ENCODE results near the gene EEIG2.
"Not testable (repeated sequence)": the region's sequence is repeated elsewhere in the genome, so short reads cannot be mapped to it uniquely, and the experiment has no call there.

EEIG2 gene

DNA sequence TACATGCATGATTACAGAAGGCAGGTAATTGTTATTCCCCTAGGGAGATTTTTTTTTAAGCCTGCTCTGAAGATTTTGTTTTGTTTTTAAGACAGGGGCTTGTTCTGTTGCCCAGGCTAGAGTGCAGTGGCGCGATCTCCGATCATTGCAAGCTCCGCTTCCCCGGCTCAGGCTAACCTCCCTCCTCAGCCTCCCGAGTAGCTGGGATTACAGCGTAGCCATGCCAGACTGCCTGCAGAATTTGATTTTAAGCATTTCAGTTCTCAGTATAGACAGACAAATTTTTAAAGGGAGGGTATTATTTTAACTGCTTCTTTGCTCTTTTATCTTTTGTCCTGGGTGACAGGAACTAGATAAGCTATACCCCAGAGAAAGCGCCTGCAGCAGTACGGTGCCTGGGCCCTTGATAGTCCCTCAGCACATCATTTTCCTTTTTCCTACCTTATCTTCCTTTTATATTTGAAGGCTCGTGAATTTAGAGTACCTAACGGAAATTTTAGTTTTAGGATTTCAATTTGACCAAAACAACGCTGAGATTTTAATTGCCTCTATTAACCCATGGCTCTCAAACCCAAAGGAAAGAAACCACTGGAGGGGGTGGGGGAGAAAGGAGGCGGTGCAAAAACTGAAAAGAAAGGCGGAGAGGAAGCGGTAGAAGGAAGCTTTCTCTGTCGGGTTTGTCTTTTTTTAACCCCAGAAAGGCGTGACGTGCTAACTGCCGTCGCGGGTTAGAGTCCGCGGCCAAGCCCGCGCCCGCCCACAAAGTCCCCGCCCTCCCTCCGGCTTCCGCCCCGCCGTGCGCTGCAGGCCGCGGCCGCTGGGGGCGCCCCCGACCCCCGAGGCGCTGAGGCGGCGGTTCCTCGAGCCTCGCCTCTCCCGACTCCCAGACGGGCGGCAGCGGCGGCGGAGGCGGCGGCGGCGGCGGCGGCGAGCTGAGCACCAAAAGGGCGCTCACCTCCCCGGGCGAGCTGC lies at the start of gene EEIG2:
EEIG2 (plus strand) TSS at position 886 of the 972 bp plus-strand sequence. CDS start 329 bp downstream, outside the sequence.
- DNase-seq (ENCODE audit: low read depth in 2 of 2), result peak; percentile 78 to 84

DNA sequence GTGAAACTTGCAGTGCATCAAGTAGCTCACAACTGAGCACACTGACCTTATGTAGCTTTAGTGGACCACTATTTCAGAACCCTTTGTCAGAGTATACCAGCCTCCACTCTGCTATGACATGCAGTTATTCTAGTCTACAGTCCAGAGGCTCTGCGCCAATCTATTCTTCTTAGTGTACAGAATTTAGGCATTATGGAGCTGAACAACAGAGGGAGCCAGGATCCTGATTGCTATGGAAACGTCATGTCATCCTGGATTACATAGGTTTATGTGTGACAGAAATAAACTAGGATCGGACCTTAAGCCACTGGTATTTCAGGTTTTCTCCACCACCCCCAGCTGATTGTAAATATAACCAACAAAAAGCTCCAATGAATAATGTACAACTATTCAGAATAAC lies 48.1 kb upstream of the EEIG2 start:
- DNase-seq (ENCODE audit: low read depth in 2 of 2), result no peak

DNA sequence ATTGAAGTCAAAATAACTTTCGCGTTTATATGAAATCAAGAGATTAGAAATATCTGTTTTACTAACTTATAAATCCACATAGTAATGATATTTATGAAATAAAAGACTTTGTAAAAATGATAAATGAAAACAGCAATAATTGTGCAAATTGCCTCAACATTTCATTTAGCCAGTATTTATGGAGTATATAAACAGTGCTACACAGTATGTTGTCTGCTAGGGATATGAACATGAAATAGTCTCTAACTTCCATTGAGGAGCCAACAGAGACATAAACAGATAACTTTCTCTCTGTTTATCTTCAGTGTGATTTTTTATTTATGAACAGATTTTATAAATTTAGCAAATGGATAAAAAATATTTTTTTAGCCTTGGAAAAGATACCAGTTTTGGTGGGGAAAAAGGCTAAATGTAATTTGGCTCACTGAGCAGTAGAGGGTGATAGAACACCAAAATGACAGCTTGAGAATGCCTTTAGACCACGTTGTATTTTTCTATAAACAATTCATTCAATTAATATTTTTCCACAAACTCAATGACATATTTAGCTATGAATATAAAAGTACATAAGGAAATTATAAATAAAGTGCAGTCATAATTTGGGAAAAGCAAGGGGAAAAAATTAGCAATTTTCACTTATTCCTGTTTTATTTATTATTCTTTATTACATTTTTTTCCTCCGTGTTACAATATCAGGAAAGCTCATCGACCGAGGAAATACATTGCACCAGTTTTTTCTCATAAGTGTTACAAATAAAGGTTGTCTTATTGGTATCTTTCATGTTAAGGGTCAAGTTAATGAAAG lies 47.5 kb upstream of the EEIG2 start:
- DNase-seq (ENCODE audit: low read depth in 2 of 2), result no peak

DNA sequence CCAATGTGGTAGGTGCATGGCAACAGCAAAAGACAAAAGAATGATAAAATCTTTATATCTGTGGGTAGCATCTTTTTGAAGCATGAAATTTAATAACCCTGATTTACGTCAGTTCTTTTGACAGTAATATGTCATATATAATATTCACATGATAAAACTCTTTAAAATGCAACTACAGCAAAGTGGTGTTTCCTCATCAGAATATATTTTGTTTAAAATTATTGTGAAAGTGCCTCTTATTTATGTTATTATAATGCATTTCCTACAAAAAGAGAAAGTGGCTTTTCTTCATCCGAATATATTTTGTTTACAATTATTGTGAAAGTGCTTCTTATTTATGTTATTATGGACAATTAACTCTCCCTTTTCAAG lies 46.9 kb upstream of the EEIG2 start:
- no peak for DNase-seq (ENCODE audit: low read depth in 2 of 2)

DNA sequence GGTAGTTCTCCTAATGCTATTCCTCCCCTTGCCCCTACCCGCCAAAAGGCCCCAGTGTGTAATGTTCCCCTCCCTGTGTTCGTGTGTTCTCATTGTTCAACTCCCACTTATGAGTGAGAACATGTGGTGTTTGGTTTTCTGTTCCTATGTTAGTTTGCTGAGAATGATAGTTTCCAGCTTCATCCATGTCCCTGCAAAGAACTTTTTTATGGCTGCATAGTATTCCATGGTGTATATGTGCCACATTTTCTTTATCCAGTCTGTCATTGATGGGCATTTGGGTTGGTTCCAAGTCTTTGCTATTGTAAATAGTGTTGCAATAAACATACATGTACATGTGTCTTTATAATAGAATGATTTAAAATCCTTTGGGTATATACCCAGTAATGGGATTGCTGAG lies 46.0 kb upstream of the EEIG2 start:
- not testable (repeated sequence) for DNase-seq (ENCODE audit: low read depth in 2 of 2)

DNA sequence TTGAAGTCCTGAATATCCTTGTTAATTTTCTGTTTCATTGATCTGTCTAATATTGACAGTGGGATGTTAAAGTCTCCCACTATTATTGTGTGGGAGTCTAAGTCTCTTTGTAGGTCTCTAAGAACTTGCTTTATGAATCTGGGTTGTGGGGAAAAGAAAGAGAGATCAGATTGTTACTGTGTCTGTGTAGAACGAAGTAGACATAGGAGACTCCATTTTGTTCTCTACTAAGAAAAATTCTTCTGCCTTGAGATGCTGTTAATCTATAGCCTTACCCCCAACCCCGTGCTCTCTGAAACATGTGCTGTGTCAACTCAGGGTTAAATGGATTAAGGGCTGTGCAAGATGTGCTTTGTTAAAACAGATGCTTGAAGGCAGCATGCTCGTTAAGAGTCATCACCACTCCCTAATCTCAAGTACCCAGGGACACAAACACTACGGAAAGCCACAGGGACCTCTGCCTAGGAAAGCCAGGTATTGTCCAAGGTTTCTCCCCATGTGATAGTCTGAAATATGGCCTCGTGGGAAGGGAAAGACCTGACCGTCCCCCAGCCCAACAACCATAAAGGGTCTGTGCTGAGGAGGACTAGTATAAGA lies 42.5 kb upstream of the EEIG2 start:
- not testable (repeated sequence) for DNase-seq (ENCODE audit: low read depth in 2 of 2)

DNA sequence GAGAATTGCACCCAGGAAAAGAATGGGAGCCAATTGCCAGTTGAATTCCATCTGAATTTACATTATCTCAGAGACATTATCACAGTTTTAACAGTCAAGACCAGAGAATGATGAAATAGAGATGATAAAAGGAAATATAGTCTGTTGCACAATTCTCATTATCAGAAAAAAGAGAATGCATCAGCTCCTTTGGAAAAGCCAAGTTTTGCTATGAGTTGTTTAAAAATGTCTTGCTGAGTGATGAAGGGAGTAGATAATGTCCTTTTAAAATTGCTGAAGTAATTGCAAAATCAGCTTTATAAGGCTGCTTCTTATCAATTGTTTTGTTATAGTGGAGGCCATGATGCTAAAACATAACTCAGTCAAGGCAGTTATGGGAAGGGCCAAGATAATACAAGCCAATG lies 37.9 kb upstream of the EEIG2 start:
- no peak for DNase-seq (ENCODE audit: low read depth in 2 of 2)

DNA sequence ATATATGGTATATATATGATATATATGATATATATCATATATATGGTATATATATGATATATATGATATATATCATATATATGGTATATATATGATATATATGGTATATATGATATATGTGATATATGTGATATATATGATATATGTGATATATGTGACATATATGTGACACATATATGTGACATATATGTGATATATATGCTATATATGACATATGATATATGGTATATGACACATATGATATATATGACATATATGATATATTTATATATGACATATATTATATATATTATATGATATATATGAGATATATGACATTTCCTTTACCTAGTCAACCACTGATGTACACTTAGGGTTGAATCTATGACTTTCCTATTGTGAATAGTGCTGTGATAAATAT lies 36.1 kb upstream of the EEIG2 start:
- DNase-seq (ENCODE audit: low read depth in 2 of 2), result no peak

DNA sequence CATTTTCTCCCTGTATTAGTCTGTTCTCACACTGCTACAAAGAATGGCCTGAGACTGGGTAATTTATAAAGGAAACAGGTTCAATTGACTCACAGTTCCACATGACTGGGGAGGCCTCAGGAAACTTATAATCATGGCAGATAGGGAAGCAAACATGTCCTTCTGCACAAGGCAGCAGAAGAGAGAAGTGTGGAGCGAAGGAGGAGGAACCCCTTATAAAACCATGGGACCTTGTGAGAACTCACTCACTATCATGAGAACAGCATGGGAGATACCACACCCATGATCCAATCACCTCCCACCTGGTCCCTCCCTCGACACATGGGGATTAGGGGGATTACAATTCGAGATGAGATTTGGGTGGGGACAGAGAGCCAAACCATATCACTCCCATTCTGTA lies 35.2 kb upstream of the EEIG2 start:
- DNase-seq (ENCODE audit: low read depth in 2 of 2), result no peak

DNA sequence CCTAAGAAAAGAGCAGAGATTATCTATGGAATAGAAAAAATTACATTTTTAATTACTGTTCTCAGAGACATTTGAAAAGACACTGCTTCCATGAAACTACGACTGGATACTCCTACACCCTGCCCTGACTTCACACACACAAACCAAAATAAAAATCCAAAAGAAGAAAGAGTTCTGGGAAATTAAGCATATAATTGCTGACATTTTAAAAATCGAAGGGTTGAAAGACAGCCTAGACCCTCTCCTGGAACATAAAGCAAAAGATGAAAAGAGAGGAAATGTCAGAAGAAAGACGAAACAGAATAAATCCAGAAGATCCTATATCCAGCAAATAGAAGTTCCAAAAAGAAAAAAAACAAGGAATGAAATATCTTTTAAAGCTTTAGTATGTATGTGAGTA lies 32.8 kb upstream of the EEIG2 start:
- DNase-seq (ENCODE audit: low read depth in 2 of 2), result no peak

DNA sequence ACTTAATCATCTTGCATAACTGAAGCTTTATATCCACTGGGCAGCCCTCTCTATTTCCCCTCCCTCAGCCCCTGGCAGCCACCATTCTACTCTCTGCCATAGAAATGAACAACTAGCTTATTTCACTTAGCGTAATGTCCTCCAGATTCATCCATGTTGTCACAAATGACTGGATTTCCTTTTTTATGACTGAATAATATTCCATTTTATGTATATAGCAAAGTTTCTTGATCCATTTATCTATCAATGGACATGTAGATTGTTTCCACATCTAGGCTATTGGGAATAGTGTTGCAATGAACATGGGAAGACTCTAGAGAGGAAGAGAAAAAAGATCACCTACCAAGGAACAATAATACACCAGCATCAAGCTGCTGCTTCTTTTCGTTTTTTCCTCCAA lies 32.1 kb upstream of the EEIG2 start:
- DNase-seq (ENCODE audit: low read depth in 2 of 2), result no peak

DNA sequence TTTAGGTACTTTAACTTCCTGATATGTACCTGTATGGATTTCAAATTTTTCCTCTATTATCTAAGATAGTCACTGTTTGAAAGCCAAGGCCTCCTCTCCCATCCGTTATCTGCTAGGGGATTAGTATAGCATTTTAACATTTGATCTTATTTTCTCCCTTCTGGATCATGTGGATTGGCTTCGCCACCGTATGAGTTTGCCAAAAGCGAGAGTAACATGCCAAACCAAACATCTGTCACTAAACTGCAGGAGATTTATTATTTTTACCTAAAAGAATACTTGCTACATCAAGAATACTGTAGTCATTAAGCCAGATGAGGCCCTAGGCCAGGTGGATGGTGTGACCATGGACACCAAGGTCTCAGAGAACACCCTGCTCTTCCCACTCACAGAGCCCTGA lies 28.5 kb upstream of the EEIG2 start:
- no peak for DNase-seq (ENCODE audit: low read depth in 2 of 2)

DNA sequence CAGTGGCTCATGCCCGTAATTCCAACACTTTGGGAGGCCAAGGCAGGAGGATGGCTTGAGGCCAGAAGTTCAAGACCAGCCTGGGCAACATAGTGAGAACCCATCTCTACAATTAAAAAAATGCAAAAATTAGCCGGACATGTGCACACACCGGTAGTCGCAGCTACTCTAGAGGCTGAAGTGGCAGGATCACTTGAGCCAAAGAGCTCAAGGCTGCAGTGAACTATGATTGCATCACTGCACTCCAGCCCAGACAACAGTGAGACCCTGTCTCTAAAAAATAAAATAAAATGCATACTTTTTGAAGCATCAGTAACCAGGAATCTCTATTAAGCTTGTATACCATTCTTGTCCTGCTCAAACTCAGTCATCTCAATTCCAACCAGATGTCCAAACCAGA lies 27.2 kb upstream of the EEIG2 start:
- no peak for DNase-seq (ENCODE audit: low read depth in 2 of 2)

DNA sequence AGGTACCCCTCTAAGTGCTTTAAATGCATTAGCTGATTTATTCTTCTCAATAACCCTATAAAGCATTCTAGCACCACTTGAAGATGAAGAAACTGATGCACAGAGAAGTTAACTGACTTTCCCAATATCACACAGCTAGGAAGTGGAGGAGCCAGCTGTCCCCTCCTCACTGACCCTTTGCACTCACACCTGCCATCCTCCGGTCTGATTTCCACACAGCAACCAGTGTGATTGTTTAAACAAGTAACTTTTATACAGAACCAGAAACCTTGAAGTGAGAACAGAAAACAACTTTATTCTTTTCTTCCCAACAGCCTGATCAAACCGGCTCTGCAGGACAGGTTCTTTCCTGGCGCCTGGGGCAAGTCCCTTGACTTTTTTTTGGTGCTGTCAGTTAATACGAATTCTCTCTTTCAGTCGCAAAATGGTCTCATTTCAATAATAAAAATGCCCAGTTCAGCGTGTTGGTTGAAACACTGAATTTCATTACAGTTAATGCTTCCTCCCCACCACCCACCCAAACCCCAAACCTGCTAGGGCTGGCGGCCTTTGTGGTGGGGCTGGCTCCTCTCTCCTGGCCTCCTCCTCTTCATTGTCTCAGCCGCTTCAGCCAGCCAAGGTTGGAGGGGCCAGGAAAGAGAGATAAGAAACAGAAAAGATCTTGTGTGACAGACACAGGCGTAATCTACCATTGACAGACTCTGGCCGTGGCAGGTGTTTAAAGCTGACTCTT lies 26.4 kb upstream of the EEIG2 start:
- DNase-seq (ENCODE audit: low read depth in 2 of 2), result no peak

DNA sequence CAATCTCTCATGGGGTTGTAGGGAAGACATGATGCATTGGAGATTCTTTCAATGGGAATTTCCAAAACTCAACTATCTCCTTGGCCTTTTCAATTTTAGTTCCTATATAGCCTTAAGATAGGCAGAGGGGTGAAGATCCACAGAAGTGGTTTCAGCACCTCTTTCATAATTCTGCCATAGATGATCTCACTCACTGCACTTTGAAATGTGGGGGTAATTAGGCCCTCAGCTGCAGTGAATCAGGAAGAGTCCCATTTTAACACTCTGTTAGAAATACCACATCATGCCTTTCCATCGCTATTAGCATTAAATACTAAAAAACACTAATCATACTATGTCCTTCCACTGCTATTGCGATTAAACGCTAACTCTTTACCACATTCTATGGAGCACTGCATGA lies 25.1 kb upstream of the EEIG2 start:
- no peak for DNase-seq (ENCODE audit: low read depth in 2 of 2)

DNA sequence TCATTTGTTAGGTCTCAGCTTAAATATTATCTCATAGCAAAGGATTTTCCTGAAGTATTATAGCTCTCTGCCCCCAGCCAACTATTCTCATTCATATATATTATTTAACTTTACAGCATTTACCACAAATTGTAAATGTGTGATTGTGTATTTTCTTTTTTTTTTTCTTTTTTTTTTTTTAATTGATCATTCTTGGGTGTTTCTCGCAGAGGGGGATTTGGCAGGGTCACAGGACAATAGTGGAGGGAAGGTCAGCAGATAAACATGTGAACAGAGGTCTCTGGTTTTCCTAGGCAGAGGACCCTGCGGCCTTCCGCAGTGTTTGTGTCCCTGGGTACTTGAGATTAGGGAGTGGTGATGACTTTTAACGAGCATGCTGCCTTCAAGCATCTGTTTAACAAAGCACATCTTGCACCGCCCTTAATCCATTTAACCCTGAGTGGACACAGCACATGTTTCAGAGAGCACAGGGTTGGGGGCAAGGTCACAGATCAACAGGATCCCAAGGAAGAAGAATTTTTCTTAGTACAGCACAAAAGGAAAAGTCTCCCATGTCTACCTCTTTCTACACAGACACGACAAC lies 24.5 kb upstream of the EEIG2 start:
- not testable (repeated sequence) for DNase-seq (ENCODE audit: low read depth in 2 of 2)

DNA sequence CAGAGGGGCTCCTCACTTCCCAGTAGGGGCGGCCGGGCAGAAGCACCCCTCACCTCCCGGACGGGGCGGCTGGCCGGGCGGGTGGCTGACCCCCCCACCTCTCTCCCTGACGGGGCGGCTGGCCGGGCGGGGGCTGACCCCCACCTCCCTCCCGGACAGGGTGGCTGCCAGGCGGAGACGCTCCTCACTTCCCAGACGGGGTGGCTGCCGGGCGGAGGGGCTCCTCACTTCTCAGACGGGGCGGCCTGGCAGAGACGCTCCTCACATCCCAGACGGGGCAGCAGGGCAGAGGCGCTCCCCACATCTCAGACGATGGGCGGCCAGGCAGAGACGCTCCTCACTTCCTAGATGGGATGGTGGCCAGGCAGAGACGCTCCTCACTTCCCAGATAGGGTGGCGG lies 23.9 kb upstream of the EEIG2 start:
- DNase-seq (ENCODE audit: low read depth in 2 of 2), result not testable (repeated sequence)

DNA sequence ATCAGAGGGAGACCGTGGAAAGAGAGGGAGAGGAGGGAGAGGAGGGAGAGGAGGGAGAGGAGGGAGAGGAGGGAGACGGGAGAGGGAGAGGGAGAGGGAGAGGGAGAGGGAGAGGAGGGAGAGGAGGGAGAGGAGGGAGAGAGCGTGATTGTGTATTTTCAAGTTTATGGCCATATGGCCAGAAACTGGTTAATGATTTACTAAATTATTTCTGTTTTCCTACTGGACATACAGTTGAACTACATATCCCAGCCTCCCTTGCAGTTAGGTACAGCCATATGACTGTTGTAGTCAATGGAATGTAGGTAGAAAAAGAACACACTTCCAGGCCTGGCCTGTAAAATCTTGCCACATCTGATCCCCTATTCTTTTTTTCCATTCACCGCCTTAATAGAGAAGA lies 23.1 kb upstream of the EEIG2 start:
- not testable (repeated sequence) for DNase-seq (ENCODE audit: low read depth in 2 of 2)

DNA sequence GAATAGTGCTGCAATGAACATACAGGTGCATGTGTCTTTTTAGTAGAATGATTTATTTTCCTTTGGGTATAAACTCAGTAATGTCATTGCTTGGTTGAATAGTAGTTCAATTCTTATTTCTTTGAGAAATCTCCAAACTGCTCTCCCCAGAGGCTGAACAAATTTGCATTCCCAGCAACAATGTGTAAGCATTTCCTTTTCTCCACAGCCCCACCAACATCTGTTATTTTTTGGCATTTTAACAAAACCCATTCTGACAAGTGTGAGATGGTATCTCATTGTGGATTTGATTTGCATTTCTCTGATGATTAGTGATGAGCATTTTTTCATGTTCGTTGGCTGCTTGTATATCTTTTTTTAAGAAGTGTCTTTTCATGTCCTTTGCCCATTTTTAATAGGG lies 21.9 kb upstream of the EEIG2 start:
- no peak for DNase-seq (ENCODE audit: low read depth in 2 of 2)

DNA sequence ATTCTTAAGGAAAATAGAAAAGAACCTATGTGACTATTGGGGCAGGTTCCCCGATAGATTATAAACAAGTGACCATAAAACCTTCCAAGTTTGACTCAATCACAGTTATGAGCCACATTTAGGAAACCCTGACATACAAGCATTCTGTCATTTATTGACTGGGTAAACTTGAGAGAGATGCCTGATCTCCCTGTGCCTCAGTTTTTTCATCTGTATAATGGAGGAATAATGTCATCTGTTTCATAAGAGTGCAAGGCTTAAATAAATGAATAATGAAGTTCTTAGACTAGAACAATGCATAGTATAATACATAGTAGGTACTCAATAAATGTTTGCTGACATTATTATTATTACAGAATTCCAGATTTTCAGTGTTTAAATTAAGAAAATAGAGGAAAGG lies 18.9 kb upstream of the EEIG2 start:
- no peak for DNase-seq (ENCODE audit: low read depth in 2 of 2)

DNA sequence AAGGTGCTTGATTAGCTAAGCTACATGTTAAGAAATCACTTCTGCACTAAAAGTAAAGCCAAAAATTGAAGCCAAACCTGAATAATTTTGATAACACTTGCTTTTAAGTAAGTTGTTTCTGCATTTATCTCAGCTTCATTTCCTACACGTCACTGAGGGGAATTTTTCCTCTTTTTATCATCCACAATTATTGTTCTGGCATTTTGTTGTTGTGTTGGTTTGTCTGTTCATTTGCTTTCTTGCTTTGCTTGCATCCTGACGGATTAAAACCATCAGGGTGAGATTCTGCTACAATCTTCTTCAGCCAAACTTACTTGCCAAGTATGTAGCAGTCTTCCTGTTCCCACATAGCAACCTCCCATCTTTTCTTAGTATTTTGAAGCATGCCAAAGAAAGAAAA lies 18.0 kb upstream of the EEIG2 start:
- DNase-seq (ENCODE audit: low read depth in 2 of 2), result no peak

Data from stimulated activated CD4-positive, alpha-beta T cell treated with anti-CD3 and anti-CD28 coated beads, Interleukin-1b, Interleukin-23, amount 100 ng/mL, for 1 hour (primary cell).